GM18517 (cell line): ENCODE measurements around the gene CNKSR2.
A peak's percentile ranks its signal among the peaks of the same experiment; 100 is the strongest.

Experiments
- ATAC-seq: cut with Tn5 transposase; IDR thresholded peaks from one replicate; pipeline ENCODE4 v1.9.1; 2021; ENCODE audit warnings: mild to moderate bottlenecking, moderate library complexity; ENCODE audit not compliant: unreplicated experiment

CNKSR2 gene

DNA sequence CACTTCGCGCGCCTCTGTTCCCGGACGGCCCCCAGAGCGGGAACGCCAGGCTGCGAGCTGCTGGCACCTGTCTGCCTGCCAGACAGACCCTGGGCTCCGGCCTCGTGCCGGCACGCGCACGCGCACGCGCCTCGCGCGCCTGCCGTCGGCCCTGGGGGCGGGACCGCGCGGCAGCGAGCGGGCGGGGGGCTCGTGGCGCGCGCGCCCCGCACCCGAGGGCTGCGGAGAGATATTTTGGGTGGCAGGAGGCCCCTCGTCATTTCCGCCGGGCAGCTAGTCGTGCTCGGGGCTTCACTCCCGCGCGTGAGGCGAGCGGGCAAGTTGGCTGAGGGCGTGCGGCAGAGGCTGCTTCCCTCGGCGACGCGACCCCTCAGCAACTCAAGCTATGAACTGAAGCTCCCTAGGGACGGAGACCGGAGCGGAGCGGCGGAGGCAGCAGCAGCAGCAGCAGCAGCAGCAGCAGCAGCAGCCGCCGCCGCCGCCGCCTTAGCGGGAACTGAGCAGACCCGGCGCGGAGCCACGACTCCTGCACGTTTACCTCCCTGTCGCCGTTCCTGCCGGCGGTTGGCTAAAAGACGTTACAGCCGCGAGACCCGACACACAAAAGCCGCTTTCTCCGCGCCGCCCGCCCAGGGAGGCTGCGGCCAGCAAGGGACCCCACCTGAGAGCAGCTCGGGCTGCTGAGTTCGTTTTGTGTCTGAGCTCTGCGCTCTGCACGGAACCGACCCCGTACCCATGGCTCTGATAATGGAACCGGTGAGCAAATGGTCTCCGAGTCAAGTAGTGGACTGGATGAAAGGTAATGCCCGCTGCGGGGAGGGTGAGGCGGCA, at the start of gene CNKSR2:
TSS of gene CNKSR2 (plus strand) at position 256 of the 831 bp plus-strand sequence. CDS start at position 736, 480 bp downstream.
- peak; percentile 72 for ATAC-seq

DNA sequence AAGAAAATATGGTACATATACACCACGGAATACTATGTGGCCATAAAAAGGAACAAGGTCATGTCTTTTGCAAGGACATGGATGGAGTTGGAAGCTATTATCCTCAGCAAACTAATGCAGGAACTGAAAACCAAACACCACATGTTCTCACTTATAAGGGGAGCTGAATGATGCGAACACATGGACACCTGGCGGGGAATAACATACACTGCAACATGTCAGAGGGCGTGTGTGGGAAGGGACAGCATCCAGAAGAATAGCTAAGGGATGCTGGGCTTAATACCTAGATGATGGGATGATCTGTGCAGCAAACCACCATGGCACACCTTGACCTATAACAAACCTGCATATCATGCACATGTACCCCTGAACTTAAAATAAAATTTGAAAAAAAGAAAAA, 19.5 kb upstream of the CNKSR2 start:
- ATAC-seq = no peak

DNA sequence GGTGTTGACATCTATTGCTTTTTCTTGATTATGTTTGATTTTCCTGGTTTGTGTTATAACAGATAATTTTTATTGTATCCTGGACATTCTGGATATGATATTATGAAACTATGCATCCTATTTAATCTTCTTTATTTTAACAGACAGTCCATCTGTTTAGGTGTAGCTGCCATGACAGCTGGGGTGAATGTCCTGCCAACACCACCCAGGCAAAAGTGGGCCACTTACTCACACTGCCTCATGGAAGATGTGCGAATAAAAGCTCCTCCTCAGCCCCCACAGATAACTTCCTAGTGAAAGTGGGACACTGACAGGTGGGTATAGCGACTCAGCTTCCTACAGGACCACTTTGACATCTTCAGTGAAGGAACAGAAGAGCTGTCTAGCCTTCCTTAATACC, 18.4 kb upstream of the CNKSR2 start:
- ATAC-seq = no peak

DNA sequence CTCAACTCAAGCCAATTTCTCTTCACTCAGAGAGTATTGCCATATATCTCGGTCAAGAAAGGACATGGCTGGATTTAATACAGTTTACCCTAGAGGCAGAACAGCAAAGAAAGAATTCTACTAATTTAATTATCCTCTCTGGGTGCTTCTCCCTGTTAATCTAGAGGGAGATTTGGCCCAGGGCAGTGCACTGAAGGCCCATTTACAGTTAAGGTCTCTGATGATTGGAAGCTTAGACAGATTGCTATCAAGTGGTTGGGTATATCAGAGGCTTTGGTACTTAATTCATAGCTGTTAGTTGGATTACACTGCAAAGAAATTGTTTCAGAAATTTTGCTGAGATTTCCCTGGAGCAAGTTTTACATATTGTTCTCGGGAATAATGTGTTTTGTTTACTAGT, 4.6 kb upstream of the CNKSR2 start:
- ATAC-seq = no peak

DNA sequence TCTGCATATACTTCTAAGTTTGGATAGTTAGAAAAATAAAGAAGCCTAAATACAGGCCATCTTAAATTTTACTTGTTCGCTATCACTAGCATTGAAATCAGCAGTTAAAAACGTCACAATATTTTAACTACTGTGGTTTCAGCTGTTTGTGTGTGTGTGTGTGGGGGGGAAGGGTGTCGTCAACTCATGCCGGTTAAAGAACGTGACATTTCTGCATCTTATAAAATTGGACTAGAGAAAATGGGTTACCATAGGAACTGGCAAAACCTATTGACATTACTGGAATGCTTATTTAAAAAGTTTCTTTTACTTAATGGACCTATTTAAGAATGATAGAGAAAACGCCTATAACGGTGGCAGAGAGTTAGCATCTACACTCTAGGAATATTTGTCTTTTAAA, 1.2 kb upstream of the CNKSR2 start:
- ATAC-seq = no peak

DNA sequence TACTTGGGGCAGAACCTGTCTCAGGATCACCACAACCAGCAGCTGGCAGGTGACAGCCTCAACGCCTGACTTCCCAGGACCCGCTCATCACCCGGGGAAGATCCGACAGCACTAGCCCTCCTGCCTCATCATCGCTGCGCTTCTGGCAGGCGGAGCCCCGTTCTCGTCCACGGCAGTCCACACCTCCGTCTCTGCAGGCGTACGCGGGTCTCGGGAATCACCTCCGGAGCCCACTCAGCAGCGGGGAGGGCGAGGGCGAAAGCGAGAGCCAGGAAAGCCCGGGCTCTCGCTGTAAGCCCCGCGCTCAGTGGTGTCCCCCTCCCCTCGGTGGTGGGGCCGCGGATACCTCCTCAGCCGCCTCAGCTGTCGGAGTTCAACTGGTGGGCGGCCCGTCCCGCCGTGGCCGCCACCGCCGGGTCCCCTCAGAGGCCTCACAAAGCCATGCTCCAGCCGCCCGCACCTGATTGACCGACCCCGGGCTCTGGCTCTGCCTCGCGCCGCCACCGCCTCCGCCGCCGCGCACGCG, 518 bp upstream of the CNKSR2 start:
- no peak for ATAC-seq

DNA sequence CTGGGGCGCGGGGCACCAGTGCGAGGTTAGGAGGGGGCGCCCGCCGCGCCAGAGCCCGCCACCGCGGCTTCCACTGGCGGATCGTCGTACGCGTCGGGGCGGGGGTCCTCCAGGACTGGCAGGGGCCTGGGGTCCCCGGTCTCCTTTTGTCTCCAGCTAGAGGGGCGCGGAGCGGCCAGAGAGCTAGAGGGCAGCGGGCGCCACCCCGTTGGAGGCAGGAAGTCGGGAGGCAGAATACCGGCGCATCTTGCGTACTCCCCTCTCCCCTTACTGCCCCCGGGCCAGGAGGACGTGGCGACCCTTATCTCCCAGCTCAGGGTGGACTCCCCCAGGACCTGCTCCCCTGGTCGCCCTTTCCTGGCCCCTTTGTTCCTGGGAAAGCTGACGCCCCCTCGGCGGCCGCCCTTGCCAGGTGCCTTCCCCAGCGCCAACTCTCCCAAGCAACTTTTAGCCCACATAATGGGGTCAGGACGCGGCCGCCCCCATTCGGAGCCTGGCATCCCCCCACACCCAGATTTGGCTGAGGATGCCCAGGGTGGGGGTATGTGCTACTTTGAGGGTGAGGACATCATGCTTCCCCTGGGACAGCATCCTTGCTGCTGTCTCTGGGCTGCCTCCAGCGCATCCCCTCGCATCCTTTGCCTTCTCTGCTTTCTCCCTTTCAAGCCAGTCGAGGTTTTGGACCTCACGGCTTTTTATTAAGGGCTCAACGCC, 933 bp downstream of the CNKSR2 start:
- no peak for ATAC-seq

DNA sequence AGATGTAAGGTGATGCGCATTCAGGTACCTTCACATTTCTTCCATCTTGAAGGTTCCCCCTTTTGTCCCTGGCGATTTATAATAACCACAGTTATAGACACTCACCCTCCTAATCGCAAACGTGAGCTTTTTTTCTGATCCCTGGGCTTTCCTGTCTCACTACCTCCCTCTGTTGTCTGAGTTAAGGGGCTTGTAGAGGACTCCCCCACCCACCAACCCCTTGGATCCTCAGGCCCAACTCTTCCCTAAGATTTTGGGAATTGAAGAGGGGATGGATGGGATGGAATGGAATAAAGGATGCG, 1.4 kb downstream of the CNKSR2 start:
- ATAC-seq = no peak

DNA sequence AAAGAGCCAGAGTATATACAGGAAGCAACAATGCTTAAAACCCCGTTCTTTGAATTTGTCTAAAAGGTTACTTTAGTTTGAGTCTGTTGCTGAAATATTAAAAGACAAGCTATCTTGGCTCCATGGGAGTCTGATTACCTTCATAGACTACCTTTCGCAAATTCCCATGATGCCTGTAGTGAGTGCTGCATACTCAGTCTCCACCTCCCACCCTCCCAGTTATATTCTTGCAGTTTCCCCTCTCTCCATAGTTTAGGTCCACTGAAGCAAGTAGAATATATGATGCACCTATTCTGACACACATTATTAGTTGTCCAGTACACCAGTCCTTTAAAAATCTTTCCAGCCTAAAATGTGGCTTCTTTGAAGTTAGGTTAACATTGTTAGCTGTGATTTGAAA, 2.4 kb downstream of the CNKSR2 start:
- no peak for ATAC-seq

DNA sequence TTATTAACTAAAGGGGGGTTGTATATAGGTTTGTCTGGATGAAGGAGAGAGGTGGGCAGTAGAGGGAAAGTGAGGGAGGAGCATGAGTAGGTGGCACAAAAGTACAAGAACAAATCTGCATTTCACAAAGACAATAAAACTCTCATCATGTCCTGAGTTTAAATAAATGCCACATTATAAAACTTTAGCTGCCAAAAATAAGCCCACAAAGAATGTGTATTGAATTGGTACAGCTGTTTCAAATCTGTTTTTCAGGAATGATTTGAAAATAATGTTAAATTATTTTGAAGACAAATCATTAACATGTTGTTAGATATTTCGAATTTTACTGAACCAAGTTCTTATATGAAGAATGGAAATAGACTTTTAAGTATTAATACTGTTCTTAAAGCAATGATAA, 5.8 kb downstream of the CNKSR2 start:
- ATAC-seq = no peak

DNA sequence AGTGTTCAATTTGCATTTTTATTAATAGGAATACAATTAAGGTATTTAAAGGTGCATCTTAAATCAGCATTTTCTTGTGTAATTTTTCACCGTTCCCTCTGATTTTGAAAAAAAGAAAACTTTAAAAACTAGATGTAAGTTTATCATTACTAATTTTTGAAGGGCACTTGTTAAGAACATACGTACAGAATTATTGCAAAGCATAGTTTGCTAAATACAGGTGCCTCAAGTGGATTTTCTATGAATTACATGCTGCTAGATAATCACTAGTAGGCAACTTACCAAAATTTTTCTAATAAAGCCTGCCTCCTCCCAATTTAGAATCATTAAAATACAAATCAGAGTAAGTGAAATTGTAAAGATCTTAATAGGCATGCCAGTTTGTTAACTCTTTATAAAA, 8.5 kb downstream of the CNKSR2 start:
- no peak for ATAC-seq

DNA sequence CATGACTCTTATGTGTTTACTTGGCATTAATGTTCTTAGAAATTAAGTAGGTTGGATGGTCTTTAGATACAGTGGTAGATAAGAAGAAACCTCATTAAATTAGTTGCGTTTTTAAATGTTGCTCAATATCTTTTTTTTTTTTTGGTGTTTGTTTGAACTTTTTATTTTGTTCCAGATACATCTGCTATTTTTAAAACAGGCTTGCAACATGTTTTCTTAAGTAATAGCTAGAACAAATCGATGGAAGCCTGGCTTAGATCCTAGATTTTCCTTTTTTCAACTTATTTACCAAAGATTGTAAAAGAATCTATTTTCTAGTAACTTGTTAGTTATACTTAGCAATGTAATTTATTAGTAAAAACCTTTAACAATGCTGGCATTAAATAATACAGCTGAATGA, 9.3 kb downstream of the CNKSR2 start:
- no peak for ATAC-seq

DNA sequence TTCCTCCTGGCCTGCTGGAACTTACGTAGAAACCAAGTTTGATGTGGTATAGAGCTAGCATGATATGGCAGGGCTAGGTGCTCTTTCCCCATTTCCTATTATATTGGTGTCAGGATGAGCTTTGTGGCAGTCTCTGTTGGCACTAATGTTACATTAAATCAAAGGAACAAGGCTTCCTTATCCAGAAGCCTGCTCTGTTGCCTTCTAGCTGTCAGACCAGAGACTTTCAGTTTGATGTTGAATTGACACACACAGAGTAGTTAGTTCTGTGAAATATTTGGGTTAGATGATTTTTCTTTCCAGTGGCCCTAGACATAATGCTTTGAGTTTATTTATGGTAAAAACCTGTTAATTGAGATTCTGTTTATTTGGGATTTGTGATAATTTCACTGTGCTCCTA, 10.0 kb downstream of the CNKSR2 start:
- no peak for ATAC-seq

DNA sequence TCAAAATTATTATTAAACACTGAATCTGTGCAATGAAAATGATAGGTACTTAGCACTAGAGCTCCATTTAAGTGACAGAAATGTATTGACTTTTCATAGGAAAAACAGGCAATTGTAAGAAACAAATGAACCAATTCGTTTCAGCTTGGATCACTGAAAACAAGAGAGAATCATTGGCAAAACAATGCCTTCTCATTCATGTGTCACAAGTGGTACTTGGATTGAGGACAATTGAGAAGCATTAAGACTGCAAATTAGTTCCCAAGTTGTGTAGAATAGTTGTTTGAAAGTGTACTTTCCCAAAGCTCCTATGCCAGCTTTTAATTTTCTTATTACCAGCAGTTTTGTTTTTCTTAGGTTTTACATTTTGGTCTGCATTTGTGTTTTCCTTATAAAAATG, 20.6 kb downstream of the CNKSR2 start:
- ATAC-seq = no peak

DNA sequence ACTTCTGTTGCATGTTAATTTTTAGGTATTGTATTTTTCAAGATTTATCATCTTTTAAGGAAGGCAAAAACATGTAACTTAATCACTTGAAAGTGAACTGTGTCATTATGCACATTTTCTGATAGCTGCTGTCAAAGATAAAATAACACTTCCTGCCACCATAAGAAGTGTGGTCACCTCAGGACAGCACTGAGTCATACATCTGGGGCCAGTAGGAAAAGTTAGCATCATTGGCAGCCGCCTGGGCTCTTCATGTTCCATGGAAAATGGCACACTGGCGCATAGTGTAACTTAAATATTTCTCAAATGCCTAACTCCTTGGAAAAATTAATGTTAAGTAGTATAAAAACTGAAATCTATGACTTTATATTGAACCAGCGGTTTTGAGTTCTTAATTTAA, 24.2 kb downstream of the CNKSR2 start:
- no peak for ATAC-seq

DNA sequence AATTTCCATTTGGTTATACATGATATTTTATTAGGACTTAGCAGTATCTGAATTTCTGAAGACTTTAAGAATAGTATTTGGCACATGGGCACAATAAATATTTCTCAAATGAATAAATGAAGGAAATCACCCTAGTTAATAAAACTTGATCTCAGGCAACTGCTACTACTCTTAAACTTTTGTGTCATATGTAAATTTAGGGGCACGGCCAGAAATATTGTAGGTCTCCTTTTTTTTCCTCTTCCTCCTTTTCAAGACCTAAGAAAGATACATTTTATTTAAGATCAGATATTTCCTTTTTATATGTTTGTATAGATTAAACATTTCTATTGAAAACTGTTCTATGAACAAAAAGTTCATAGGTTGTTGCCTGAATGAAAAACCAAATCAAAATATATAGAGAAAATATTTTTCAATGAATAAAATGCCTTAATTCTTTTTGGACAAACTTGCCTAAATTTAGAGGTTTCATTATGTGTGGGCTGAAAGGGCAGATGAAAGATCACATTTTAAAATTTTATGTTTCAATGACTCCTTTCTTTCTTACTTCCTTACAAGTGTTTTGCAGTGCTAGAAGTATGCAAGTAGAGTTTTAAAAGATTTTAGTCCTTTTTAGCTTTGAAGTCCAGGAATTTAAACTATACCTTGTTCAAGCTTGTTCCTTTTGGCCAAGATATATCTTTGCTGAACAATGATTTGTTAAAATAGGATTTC, 26.3 kb downstream of the CNKSR2 start:
- ATAC-seq = no peak

DNA sequence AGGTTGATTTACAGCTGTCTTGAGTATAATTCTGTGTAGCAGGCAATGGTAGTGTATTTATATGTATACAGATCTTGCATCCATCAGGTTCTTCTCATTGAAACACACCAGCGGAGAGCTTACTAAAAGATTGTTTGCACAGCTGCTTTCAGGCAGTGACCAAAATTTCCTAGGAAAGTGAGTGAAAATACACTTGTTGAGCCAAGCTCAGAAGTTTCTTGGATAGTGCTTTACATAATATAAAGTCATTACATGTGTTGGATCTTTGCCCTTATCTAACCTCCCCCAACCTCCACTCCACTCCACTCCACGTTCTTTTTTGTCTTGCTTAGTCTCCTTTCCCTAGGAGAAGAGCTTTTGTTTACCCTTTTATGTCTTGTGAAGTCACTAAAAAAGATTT, 34.1 kb downstream of the CNKSR2 start:
- no peak for ATAC-seq

DNA sequence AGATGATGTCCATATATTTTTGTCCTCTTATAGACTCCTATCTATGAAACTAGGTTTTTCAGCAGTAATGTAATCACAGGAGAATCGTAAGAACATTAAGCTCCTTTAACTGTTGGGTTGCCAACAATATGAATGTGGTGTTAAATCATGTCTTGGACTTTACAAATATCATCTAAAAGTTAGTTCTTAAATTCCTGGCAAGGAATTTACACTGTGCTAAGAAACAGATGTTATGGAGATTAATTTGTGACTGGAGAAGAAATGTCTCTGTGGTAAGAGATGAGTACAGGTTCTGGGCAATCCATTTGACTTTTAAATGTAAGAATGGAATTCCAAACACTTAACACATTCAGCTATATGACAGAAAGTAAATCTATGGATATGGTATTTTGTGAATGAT, 34.6 kb downstream of the CNKSR2 start:
- no peak for ATAC-seq

DNA sequence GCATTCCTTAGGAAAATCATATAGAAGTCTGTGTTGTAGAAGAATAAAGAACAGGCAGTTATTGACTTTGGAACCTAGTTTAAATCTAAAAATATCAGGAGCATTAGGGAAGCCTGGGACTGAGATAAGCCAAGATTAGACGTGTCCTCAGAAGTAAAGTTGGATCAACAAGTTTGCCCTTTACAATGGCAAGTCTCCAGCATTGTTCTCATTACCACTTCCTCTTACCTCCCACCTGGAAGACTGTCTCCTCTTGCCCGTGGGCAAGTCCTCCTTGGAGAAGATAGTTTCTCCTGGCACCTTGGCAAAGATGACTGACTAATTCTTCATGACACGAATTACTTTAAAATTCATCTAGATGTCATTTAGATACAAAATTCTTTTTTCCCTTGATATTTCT, 37.8 kb downstream of the CNKSR2 start:
- no peak for ATAC-seq

DNA sequence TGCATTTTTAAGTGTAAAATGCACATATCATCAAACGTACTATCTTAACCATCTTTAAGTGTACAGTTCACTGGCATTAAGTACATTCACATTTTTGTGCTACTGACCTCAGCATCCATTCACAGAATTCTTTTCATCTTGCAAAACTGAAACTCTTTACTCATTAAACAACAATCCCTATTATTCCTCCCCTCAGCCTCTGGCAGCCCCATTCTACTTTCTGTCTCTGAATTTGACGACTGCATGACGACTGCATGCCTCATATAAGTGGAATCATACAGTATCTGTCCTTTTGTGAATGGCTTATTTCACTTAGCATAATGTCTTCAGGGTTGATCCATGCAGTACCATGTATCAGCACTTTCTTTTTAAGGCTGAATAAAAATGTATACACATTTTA, 38.7 kb downstream of the CNKSR2 start:
- ATAC-seq = no peak

DNA sequence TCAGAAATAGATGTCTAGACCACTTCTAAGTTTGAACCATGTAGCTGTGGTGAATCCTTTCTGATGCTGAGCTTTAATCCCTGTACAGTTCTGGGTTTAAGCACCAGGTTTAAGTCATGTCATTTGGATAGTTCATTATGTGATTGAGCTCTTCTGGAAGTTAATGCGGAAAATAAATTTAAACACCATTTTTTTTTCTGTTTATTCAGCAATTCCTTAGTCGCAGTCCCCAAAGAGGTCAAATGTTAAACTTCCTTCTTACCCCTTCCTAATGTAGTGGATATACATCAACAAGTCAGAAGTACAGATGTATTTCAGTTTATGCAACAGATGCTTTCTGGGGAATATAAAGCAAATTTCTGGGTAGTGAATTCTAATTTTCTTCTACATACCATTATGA, 52.9 kb downstream of the CNKSR2 start:
- no peak for ATAC-seq

DNA sequence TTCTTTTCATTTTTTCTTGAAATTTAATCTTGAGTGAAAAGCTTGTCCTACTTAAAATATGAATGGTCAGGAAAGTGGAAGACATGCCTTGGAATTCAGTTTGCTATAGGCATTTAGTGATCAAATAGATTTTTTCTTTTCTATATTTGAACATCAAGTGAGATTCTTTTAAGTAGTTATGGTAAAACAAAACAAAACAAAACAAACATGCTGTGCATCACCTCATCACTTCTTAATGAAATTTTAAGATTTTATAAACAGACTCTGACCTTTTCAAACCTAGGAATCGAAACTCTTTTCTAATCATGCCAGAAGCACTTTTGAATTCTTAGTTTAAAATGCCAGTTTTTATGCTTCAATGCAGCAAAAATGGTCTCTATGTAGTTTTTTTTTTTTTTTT, 62.8 kb downstream of the CNKSR2 start:
- ATAC-seq = no peak
